ENCODE data around the gene VCAM1.

VCAM1 gene

DNA sequence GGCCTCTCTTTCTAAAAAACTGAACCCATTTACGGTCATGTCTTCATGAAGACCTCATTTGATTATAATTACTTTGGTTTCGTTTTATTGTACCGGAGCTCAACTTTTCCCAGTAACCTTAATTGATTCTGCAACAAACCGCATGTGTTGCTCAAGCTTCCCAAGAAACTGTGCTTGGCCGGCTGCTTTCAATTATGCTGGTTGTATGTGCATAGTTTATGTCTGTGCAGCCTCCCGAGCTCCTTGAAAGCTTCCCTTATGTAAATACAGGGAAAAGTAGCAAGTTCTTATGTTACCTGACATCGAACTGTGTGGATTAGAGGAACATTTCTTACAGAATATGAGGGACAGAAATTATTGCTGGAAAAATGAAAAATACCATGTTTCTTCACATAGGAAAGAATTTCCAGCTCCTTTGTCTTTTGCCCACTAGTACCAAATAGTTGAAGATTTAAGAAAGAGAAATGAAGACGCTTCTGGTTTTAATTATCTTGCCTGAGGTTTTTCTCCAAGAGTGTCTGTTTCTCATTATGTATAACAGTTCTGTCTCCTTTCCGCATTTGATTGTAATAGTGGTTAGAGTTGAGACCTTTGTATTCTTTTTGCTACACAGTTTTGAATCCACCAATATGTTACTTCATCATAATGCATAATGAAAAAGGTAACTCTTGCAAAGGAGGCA, 2.1 kb downstream of the VCAM1 start:
- DNase-seq (ENCODE audit: low read depth in 2 of 2): no peak

DNA sequence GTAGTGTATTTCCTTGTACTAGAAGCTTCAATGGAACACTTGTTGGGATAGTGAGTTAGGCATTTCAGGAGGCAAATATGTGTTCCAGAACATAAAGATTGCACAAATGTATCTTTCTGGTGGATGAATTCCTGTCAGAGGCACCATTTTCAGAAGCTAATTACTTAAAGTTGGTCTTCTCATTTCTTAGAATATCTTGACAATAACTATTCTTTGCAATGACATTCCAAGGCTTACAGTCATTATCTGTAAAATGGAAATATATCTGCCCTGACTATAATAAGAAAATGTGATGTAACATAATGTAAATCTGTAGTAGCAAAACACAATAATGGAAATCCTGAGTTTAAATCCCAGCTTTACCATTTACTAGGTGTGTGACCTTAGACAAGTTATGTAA, 2.7 kb downstream of the VCAM1 start:
- DNase-seq (ENCODE audit: low read depth in 2 of 2): no peak

DNA sequence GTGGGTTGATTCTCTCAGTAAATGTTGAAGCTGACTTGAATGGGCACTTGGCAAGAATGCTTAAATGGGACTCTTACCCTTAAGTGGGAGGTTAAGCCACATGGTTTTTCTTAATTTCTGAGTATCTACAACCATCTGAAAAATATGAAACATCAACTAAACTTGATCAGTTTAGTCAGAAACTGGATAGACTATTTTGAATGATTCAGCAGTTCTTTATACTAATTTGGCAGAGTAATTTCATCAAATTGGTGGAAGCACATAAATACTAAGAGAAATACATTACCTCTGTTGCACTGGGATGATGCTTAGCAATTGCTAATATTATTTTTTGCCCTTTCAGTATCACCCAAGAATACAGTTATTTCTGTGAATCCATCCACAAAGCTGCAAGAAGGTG, 4.7 kb downstream of the VCAM1 start:
- no peak for DNase-seq (ENCODE audit: low read depth in 2 of 2)

DNA sequence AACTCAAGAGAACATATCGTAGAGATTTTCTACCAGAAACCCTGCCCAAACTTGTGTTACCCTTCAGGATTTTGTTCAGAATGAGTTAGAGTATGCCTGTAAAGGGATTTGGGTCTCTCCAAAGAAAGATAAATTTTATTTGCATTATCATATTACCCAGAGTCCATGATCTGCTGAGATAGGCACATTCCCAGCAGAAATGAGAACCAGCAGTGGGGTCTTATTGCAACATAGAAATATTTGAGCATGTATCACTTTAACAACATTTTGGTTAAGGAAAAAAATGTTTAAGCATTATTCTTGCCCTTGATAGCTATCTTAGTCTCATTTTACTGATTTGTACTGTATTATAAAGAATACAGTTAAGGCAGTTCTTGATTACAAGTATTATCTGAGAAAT, 10.6 kb downstream of the VCAM1 start:
- no peak for DNase-seq (ENCODE audit: low read depth in 2 of 2)

DNA sequence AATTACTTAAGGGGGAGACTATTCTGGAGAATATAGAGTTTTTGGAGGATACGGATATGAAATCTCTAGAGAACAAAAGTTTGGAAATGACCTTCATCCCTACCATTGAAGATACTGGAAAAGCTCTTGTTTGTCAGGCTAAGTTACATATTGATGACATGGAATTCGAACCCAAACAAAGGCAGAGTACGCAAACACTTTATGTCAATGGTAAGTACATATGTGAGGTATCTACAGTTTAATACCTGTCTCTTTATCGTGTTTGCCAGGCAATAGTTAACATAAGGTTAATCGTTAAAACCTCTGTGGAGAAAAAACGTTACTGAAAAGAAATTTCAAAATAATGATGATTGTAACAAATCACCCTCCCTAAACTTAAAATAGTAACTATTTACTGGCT, 11.8 kb downstream of the VCAM1 start:
- no peak for DNase-seq (ENCODE audit: low read depth in 2 of 2)

DNA sequence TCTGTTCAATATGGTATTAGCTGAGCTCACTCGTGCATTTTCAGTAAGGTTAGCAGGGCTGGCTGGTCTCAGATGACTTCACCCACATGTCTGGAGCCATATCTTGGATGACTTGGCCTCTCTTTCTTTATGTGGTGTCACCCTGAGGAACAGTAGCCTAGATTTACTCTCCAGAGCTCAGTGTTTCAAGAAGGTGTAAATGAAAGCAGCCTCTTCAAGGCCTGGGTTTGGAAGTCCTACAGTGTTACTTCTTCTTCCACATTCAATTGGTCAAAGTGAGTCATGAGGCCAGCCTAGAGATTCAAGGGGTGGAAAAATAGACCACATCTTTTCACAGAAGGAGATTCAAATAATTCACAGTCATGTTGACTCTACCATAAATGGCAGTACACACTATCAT, 12.2 kb downstream of the VCAM1 start:
- no peak for DNase-seq (ENCODE audit: low read depth in 2 of 2)

DNA sequence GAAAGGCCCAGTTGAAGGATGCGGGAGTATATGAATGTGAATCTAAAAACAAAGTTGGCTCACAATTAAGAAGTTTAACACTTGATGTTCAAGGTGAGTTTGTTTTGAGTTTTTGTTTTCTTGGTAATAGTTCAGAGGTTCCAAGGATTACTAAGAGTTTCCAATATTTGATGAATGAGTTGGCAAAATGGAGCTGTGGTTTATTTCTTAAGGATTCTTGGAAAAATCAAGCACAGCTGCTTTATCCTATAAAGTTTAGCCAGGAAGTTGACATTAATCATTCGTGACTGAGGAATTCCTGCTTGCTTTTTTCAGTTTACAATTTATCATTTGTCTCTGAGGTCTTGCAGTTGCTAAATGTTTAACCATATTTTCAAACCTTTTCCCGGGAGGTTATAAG, 15.1 kb downstream of the VCAM1 start:
- no peak for DNase-seq (ENCODE audit: low read depth in 2 of 2)

DNA sequence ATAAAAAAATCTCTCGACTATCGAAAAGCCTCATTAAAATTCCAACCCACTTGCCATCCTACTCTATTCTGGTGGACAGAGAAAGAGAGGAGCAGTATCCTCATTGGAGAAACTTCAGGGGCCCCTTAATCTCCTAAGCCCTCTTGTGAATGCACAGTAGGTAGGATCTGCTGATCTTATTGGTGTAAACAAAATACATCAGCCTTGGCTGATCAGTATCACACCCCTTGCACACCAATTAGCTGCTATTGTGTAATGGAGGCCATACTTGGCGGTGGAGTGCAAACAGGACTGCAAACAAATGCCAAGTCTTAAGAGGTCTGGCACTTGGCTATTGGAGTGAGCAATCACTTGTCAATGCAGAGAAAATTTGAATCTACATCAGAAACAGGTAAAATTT, 15.7 kb downstream of the VCAM1 start:
- DNase-seq (ENCODE audit: low read depth in 2 of 2): no peak

DNA sequence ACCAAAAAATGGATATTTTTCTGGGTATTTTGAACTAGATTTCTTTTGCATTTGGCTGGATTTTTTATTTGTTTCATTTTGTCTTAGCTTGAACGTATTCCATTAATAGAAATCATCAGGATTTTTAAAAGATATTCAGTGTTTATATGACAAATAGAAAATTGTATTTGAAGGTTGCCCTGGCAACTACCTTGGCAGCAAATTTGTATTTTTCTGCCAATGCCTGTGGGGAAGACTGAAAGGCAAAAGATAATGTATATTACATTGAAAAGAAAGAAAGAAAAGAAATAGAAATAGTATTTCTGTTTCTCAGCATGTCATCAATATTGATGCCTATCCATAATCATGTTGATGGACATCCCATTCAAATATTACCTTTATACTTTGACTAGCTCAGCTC, 16.8 kb downstream of the VCAM1 start:
- no peak for DNase-seq (ENCODE audit: low read depth in 2 of 2)

DNA sequence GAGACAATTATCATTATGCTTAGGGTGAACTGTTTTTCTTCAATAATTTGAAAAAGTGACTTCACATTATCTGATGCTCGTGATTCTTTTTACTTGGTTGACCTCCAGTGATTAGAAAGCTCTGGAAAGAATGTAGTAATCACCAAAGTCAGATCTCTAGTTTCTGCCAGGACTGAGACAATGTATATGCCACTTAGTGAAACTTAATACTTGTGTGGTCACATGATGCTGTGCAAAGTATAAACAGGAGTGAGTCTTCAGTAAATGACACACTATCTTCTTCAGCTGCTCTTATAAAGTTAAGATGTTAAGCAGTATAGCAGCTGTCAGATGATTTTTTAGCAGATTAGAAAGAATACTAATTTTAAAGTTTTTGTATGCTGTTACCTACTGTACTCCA, 17.2 kb downstream of the VCAM1 start:
- DNase-seq (ENCODE audit: low read depth in 2 of 2): no peak

DNA sequence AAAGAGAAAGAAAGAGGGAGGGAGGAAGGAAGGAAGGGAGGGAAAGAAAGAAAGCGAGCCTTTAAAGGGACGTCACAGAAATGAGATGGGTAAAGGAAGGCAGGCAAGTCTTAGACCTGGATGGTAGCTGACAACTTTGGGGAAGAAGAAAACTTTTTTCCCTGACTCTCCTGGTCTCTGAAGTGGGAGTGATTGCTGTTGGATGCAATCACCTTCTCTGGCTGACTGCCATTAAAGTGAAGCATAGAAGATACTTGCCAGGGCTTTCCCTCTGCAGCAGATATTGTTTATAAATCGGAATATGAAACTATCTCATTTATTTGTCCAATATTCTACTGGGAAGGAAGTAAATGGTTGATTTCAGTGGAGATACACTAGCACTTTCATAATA, 27.0 kb downstream of the VCAM1 start:
- DNase-seq (ENCODE audit: low read depth in 2 of 2): no peak

DNA sequence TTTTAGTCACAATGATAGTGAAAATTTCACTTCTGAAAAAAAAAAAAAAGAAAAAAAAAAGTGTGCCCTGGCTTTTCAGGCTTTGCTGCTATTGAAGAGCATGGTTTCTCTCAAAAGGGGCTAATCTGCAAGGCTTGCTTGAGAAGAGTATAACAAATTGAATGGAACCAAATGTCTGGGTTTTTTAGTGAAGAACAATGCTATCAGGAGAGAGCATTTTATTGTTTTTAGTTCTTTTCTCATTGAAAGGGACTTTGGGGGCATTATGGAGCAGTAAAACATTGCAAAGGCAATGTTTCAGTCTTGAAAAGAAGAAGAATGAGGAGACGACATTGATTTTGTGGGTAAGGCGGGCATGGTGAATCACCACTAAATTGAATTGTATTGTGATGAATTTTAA, 28.2 kb downstream of the VCAM1 start:
- DNase-seq (ENCODE audit: low read depth in 2 of 2): no peak

DNA sequence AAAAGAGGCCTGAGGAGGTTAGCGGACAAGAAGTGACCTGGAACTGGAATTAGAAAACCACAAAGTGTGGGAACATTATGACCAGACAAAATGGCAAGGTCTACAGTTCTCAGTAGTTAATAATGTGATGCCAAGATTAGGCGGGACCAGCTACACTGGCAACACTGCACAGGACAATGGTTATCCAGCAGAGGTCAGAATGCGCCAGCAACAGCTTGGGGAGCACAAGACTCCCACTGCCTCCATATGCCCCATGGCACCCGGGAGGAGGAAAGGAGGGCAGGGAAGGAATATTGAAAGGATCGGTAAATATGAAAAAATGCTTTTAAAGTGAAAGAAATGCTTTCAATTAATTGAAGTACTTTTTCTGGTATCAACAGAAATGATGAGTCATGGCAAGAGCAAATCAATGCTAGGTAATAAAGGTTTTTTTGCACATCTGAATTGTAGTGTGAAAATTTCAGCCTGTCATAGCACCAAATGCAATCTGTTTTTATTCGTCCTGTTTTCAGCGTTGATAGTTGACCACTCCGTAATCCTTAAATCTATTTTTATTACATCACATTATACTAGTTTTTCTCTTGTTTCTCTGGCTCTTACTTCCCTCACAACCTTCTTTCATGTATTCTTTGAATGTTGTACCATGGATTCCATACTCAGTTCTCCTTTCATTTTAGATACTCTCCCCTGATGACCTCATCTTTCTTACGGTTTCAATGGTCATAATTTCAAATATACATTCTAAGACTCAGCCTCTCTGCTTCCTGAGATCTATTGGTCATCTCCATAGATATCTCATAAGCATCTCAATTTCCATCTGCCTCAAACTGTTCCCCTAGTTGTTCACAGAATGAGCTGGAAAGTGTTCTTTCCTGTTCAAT, 30.7 kb downstream of the VCAM1 start:
- no peak for DNase-seq (ENCODE audit: low read depth in 2 of 2)

DNA sequence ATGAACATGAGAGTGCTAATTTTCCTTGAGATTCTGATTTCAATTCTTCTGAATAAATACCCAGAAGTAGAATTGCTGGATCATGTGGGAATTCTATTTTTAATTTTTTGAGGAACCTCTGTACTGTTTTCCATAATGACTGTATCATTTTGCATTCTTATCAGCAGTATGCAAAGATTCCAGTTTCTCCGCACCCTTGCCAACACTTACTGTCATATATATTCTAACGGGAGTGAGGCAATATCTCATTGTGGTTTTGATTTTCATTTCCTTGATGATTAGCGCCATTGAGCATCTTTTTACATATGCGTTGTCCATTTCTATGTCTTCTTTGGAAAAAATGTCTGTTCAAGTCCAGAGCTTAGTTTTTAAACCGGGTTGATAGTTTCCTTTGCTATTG, 33.2 kb downstream of the VCAM1 start:
- no peak for DNase-seq (ENCODE audit: low read depth in 2 of 2)

DNA sequence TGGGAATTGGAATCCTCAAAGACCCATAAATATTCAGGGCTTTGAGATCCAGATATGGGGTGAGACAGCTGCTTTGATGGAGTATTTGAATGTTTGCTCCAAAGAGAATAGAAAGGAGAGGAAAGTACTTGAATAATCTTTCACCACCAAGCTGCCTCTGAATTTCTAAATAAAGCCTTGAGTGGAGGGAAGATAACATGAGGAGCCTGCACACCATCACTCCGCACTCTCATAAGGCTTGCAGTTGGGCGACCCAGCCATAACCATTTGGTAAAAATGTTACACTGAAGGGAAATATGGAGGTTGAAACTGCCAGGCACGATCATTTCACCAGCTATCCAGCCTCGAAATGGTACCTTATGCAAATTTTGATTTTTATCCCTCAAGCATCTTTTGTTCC, 38.4 kb downstream of the VCAM1 start:
- no peak for DNase-seq (ENCODE audit: low read depth in 2 of 2)

DNA sequence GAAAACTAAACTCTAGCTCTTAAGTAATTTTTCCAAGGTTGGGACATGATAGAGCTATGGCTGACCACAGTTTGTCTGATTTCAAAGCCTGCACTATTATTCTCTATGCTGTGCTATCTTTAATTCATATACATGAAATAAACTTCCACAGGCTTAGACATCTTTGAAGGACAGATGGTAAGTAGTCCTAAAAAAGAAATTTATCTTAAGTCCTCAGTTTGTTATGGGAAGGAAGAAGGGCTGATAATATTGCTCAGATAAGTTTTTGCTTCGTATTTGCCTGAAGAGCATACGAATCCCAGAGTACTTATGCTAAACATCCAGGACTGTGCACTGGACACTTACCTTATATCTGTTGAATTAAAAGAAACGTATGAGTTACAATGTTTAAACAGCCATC, 39.6 kb downstream of the VCAM1 start:
- no peak for DNase-seq (ENCODE audit: low read depth in 2 of 2)

DNA sequence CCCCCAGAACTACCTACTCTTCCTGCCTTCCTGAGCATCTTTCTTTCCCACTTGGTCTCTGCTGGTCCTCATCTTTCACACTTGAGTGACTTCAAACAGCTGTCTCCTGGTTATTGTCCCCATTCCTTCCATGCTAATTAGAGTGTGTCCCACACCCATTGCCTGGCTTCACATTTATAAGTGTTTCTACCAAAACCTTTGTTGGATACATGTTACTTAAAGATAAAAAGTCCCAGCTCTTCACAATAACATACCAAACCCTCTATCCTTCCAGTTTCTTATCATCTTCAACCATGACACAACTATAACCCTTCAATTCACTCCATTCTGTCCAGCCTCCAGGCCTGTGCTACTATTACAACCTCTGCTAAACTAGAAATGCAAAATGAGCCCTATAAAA, 41.0 kb downstream of the VCAM1 start:
- no peak for DNase-seq (ENCODE audit: low read depth in 2 of 2)

DNA sequence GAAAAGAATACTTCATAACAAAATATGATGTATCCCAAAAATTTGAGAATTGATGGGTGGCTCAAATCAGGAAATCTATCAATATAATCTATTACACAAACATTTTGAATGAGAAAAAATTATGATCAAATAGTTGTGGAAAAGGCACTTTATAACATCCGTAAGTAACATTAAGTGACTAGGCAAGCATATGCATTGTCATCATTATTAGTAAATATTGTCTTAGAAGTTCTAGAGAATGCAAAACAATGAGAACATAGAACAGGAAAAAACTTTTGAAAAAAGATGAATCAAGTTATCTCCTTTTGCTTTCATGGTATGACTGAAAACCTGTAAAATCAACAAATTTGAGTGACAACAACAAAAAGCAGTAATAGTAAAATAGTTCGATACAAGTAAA, 42.9 kb downstream of the VCAM1 start:
- DNase-seq (ENCODE audit: low read depth in 2 of 2): no peak

DNA sequence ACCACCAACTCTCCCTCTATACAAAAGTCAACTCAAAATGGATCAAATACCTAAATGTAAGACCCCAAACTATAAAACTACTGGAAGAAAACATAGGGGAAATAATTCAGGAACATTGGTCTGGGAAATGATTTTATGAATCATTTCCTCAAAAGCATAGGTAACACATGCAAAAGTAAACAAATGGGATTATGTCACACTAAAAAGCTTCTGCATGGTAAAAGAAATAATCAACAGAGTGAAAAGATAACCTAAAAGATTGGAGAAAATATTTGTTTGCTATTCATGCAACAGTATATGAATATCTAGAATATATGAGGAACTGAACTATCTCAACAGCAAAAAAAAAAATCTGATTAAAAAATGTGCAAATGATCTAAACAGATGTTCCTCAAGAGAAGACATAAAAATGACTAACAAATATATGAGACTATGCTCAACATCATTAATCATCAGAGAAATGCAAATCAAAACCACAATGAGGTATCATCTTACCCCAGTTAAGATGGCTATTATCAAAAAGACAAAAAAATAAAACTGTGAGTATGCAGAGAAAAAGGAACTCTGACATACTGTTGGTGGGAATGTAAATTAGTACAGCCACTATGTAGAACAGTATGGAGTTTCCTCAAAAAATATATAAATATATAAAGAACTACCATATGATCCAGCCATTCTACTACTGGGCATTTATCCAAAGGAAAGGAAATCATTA, 47.8 kb downstream of the VCAM1 start:
- DNase-seq (ENCODE audit: low read depth in 2 of 2): no peak

DNA sequence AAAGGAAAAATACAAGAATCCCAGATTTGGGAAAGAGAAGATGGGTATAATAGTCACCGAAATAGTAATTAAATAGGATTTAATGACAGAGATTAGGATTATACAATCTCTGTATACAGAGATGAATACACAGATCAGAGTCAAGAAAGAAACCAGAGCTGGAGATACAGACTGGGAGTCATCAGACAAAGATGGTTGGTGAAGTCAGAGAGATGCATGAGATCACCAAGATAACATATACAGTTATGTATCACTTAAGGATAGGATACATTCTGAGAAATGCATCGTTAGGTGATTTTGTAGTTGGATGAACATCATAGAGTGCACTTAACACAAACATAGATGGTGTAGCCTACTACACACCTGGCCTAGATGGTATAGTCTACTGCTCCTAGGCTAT, 49.8 kb downstream of the VCAM1 start:
- no peak for DNase-seq (ENCODE audit: low read depth in 2 of 2)

DNA sequence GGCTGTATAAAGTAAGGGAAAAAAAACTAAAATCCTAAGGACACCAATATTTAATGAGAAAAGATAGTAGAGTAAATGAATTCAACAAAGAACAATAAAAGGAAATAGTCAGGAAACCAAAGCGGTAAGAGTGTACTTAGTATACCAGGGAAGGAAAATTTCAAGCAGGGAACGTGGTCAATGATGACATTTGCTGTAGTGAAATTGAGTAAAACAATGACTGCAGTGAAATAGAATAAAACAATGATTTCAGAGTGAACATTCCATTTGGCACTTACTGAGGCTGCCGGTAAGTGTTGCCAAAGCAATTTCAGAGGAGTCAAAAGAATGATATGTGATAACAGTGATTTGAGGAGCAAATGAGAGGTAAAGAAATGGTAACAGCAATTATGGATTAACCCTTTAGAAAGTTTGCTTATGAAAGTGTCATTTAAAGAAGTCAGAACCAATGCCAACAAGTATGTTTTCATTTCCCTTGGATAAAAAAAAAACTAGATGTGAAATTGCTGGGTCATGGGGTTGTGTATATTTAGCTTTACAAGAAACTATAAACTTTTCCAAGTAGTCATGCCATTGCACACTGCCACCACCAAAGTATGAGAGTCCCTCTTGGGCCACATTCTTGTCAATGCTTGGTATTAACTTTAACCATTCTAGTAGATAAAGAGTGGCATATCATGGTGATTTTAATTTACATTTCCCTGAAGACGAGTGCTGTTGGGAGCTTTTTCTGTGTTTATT, 50.5 kb downstream of the VCAM1 start:
- no peak for DNase-seq (ENCODE audit: low read depth in 2 of 2)

DNA sequence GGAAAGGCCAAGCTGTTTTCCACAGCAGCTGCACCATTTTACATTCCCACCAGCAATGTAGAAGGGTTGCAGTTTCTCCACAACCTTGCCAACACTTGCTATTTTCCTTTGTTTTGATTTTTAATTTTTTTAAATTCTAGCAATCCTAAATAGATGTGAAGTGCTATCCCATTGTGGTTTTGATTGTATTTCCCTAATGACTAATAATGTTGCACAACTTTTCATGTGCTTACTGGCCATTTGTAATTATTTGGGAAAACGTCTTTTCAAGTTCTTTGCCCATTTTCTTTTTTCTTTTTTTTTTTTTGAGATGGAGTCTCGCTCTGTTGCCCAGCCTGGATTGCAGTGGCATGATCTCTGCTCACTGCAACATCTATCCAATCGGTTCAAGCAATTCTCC, 53.9 kb downstream of the VCAM1 start:
- DNase-seq (ENCODE audit: low read depth in 2 of 2): no peak
